Immature natural killer cell (primary cell): ENCODE data around the gene LUZP2. TPM values are rescaled to one million over a fixed set of nuclear protein-coding genes. Genes with fewer than 3 reads are reported as not detected.

Source experiments
- DNase-seq, 3 donors: peaks; one replicate each; pipeline ENCODE4 v3.0.0; 2022; ENCODE audit warnings: mixed read lengths in 1 of 3
- H3K27ac Mint-ChIP-seq, 6 donors: one replicate each; pipeline ENCODE4 v1.8.0; 2020; ENCODE audit warnings: mixed read lengths in 6 of 6, mild to moderate bottlenecking in 5 of 6, inconsistent platforms in 4 of 6, moderate library complexity in 3 of 6
- H3K27me3 Mint-ChIP-seq, 3 donors: one replicate each; pipeline ENCODE4 v1.8.0; 2020 to 2021; ENCODE audit warnings: low read depth in 3 of 3, mild to moderate bottlenecking in 3 of 3, mixed read lengths in 3 of 3, moderate library complexity in 3 of 3, inconsistent platforms in 1 of 3
- H3K36me3 Mint-ChIP-seq, 3 donors: one replicate each; pipeline ENCODE4 v1.8.0; 2020; ENCODE audit warnings: mixed read lengths in 3 of 3, inconsistent platforms in 2 of 3, mild to moderate bottlenecking in 2 of 3
- H3K4me1 Mint-ChIP-seq, 2 donors: one replicate each; pipeline ENCODE4 v1.8.0; 2020; ENCODE audit warnings: inconsistent platforms in 2 of 2, mild to moderate bottlenecking in 2 of 2, mixed read lengths in 2 of 2, moderate library complexity in 1 of 2
- H3K4me3 Mint-ChIP-seq, 5 donors: one replicate each; pipeline ENCODE4 v1.8.0; 2020; ENCODE audit warnings: mild to moderate bottlenecking in 5 of 5, mixed read lengths in 5 of 5, inconsistent platforms in 3 of 5, moderate library complexity in 3 of 5
- H3K9me3 Mint-ChIP-seq, 6 donors: one replicate each; pipeline ENCODE4 v1.8.0; 2020; ENCODE audit warnings: mild to moderate bottlenecking in 6 of 6, mixed read lengths in 6 of 6, inconsistent platforms in 4 of 6, moderate library complexity in 3 of 6
- polyA plus RNA-seq, 3 donors: library from polyadenylated mRNA; unstranded; fragments of 300-500 nt; fragmentation: Illumina TruSeq; gene quantifications; one replicate each; pipeline ENCODE4 v1.2.3, GENCODE V29; 2021

LUZP2 gene
- polyA plus RNA-seq, 3 donors from 2014 or later, result not detected

DNA sequence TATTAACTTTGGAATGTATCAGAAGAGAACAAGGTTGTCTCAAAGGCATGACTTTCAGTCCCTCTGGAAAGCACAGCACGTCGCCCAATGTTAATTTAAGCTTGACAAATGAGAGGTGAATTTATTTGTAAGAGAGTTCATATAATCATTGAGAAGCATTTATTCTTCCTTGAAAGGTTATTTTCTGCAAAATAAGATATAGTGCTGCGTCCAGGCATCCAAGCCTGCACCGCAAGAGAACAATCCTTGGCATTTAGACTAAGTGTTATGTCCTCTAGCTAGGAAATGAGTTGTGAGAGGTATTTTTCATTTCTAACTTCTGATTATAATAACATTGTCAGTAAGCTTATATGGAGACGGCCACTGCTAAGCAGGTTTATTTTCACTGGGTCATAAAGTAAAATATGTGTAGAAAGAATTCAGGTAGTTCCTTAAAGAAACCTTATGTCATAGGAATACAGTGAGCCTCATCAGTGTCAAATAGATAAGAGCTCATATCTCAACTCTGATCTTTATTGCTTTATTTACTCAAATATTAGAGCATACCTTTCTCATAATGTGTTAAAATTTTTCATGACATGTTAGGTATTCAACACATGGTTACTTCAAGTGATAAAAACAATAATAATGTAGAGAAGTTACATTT, 182.0 kb downstream of the LUZP2 start:
- no peak overlapping the region for H3K4me3 Mint-ChIP-seq
- no peaks in the 10 kb centered on the region for H3K36me3 Mint-ChIP-seq
- no peak overlapping the region for H3K27ac Mint-ChIP-seq
- H3K27me3 Mint-ChIP-seq, result peaks cover 0 to 2% (median 0%) of the 10 kb centered on the region in 3 donors
- H3K4me1 Mint-ChIP-seq, result no peaks in the 10 kb centered on the region
- peaks cover 0 to 8% (median 4%) of the 10 kb centered on the region in 6 donors for H3K9me3 Mint-ChIP-seq
- DNase-seq, result no peak

DNA sequence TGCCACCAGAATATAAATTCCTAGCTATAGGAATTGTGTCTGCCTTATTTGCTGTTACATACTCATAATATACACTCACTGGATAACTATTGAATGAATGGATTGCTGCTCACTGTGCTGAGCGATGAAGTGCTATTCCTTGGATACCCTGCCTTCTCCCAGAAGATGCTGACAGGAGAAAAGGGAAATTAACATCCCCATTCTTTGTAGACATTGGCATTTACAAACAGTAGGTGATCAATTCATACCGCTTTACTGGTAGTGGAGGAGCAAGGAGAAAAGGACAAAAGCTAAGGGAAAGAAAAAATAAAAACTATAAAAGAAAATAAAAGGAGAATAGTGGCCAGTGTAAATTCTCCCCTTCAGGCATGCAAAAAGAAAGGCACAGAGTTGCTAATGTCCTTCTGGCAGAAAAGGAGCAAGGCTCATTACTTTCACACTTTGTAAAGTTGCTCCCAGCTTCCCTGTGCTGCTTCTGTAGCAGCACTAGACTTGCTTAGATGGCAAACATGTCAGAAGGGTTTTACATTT, 183.0 kb downstream of the LUZP2 start:
- Mint-ChIP-seq H3K9me3 (peaks cover 0 to 8% (median 3%) of the 10 kb centered on the region in 6 donors), H3K27me3 (no peaks in the 10 kb centered on the region), H3K4me3 (no peak overlapping the region), H3K27ac (no peak overlapping the region), H3K36me3 (no peaks in the 10 kb centered on the region), H3K4me1 (no peaks in the 10 kb centered on the region)
- no peak for DNase-seq

- H3K9me3 Mint-ChIP-seq, result peaks cover 0 to 13% (median 4%) of the 10 kb centered on the region in 6 donors
- no peaks in the 10 kb centered on the region for H3K36me3 Mint-ChIP-seq
- H3K4me3 Mint-ChIP-seq, result no peak overlapping the region
- H3K27ac Mint-ChIP-seq, result no peak overlapping the region
- no peaks in the 10 kb centered on the region for H3K4me1 Mint-ChIP-seq
- no peak for DNase-seq
- no peaks in the 10 kb centered on the region for H3K27me3 Mint-ChIP-seq
Measured at GRCh38 chr11:24683583-24683982, 186.7 kb downstream of the LUZP2 start.

- no peak overlapping the region for H3K4me3 Mint-ChIP-seq
- no peak overlapping the region for H3K27ac Mint-ChIP-seq
- H3K27me3 Mint-ChIP-seq, result no peaks in the 10 kb centered on the region
Measured at GRCh38 chr11:24685821-24686220, 189.0 kb downstream of the LUZP2 start.

GRCh38 chr11:24687531-24688147, 190.8 kb downstream of the LUZP2 start:
- peaks cover 0 to 16% (median 4%) of the 10 kb centered on the region in 6 donors for H3K9me3 Mint-ChIP-seq
- H3K27me3 Mint-ChIP-seq, result no peaks in the 10 kb centered on the region
- H3K4me1 Mint-ChIP-seq, result no peaks in the 10 kb centered on the region
- H3K4me3 Mint-ChIP-seq, result no peak overlapping the region
- no peak overlapping the region for H3K27ac Mint-ChIP-seq
- no peaks in the 10 kb centered on the region for H3K36me3 Mint-ChIP-seq
- no peak for DNase-seq

More at GRCh38 chr11:24685821-24686220, 189.0 kb downstream of the LUZP2 start:
- no peaks in the 10 kb centered on the region for H3K36me3 Mint-ChIP-seq
- H3K4me1 Mint-ChIP-seq, result no peaks in the 10 kb centered on the region
- H3K9me3 Mint-ChIP-seq, result peaks cover 0 to 16% (median 5%) of the 10 kb centered on the region in 6 donors
- no peak for DNase-seq

GRCh38 chr11:24688981-24689380, 192.1 kb downstream of the LUZP2 start:
- H3K36me3 Mint-ChIP-seq, result no peaks in the 10 kb centered on the region
- H3K4me3 Mint-ChIP-seq, result no peak overlapping the region
- no peak for DNase-seq
- peaks cover 0 to 13% (median 1%) of the 10 kb centered on the region in 6 donors for H3K9me3 Mint-ChIP-seq
- no peaks in the 10 kb centered on the region for H3K27me3 Mint-ChIP-seq
- H3K27ac Mint-ChIP-seq, result no peak overlapping the region
- no peaks in the 10 kb centered on the region for H3K4me1 Mint-ChIP-seq

DNA sequence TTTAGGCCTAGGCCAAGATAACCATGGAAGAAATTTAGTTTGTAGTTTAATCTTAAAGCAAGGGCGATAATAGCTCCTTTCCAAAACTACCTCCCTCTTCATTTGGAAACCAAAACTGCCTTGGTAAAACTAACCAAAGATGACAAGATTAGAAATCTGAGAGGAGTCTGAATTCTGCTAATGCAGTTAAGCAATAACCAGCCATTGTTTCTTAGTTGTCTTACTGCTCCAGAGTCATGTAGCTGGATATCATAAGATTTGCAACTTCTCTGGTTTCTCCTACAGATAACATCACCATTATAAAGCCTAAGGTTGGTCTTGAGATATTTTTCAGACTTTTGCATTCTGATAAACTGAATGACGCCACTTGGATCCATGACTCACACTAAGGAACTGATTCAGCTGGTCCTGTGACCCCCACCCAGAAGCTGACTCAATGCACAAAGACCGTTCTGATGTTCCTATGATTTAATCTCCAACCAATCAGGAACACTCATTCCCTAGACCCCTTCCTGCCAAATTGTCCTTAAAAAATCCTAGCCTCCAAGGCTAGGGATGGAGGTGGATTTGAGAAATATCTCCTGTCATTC, 200.8 kb downstream of the LUZP2 start:
- H3K27me3 Mint-ChIP-seq, result peaks cover 0 to 2% (median 0%) of the 10 kb centered on the region in 3 donors
- H3K4me3 Mint-ChIP-seq, result no peak overlapping the region
- H3K9me3 Mint-ChIP-seq, result peaks cover 3 to 25% (median 12%) of the 10 kb centered on the region in 6 donors
- DNase-seq, result no peak
- H3K27ac Mint-ChIP-seq, result no peak overlapping the region
- no peaks in the 10 kb centered on the region for H3K4me1 Mint-ChIP-seq
- H3K36me3 Mint-ChIP-seq, result no peaks in the 10 kb centered on the region

GRCh38 chr11:24704716-24705115, 207.9 kb downstream of the LUZP2 start:
- Mint-ChIP-seq H3K4me3 (no peak overlapping the region), H3K4me1 (no peaks in the 10 kb centered on the region)

GRCh38 chr11:24705474-24705873, 208.6 kb downstream of the LUZP2 start:
- peaks cover 0 to 2% (median 1%) of the 10 kb centered on the region in 3 donors for H3K27me3 Mint-ChIP-seq
- no peak overlapping the region for H3K27ac Mint-ChIP-seq
- H3K36me3 Mint-ChIP-seq, result no peaks in the 10 kb centered on the region
- H3K9me3 Mint-ChIP-seq, result peaks cover 0 to 34% (median 7%) of the 10 kb centered on the region in 6 donors
- no peak for DNase-seq
- no peak overlapping the region for H3K4me3 Mint-ChIP-seq
- H3K4me1 Mint-ChIP-seq, result no peaks in the 10 kb centered on the region

More at GRCh38 chr11:24704716-24705115, 207.9 kb downstream of the LUZP2 start:
- Mint-ChIP-seq H3K27me3 (peaks cover 0 to 3% (median 0%) of the 10 kb centered on the region in 3 donors), H3K36me3 (no peaks in the 10 kb centered on the region), H3K9me3 (peaks cover 0 to 30% (median 7%) of the 10 kb centered on the region in 6 donors), H3K27ac (no peak overlapping the region)
- no peak for DNase-seq

- Mint-ChIP-seq H3K4me3 (no peak overlapping the region), H3K9me3 (peaks cover 2 to 23% (median 4%) of the 10 kb centered on the region in 6 donors), H3K4me1 (no peaks in the 10 kb centered on the region), H3K27me3 (peaks cover 0 to 3% (median 1%) of the 10 kb centered on the region in 3 donors), H3K27ac (no peak overlapping the region), H3K36me3 (no peaks in the 10 kb centered on the region)
- no peak for DNase-seq
Measured at GRCh38 chr11:24708616-24709015, 211.8 kb downstream of the LUZP2 start.

DNA sequence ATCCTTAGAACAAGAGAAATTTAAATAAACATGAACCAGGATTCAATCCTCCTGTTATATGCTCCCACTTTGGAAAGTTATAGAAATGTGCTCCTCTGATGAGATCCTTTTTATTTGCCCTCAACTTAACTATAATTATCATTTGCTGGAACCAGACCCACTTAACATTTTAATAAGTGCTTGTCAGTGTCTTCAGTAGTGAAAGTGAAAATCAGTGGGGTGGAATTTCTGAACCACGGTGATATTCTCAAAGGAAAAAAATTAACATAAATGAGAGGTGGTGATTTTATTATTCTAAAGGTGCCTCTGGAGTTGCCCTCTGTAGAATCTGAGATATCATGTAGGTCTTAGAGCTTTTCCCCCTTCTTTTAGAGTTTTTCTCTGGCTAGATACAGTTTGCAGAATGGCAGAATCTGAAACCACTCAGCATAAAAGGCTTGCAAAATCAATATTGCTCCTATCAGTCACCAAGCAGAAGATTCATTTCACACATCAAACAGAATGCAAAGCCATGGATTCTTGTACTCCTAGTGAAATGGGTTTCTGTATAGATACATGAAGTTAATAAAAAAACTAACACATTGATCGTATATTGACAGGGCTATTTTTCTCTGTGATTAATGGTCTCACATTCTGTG, 213.2 kb downstream of the LUZP2 start:
- Mint-ChIP-seq H3K27ac (no peak overlapping the region), H3K4me3 (no peak overlapping the region), H3K4me1 (no peaks in the 10 kb centered on the region), H3K27me3 (peaks cover 0 to 3% (median 1%) of the 10 kb centered on the region in 3 donors), H3K36me3 (no peaks in the 10 kb centered on the region), H3K9me3 (peaks cover 2 to 28% (median 4%) of the 10 kb centered on the region in 6 donors)
- no peak for DNase-seq

DNA sequence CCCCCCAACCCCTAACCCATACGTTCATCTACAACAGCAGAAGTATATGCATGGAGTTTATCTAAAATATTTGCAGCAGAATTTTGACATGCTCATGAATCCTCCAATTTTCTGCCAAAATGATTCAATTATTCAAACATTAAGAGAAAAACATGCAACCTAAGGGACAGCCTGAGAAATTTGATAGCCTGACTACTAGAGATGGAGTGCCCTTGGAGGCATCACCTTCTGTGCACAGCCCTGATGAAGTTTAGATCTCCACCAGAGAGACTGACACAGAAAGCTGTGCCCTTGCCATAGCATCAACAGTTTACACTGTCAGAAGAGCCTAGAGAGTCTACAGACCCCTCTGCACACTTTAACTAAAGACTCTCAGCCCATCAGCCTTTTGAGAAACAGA, 217.7 kb downstream of the LUZP2 start:
- peaks cover 0 to 3% (median 2%) of the 10 kb centered on the region in 3 donors for H3K27me3 Mint-ChIP-seq
- H3K27ac Mint-ChIP-seq, result no peak overlapping the region
- H3K36me3 Mint-ChIP-seq, result no peaks in the 10 kb centered on the region
- no peak overlapping the region for H3K4me3 Mint-ChIP-seq
- H3K9me3 Mint-ChIP-seq, result peaks cover 0 to 21% (median 6%) of the 10 kb centered on the region in 6 donors
- DNase-seq, result no peak
- no peaks in the 10 kb centered on the region for H3K4me1 Mint-ChIP-seq

DNA sequence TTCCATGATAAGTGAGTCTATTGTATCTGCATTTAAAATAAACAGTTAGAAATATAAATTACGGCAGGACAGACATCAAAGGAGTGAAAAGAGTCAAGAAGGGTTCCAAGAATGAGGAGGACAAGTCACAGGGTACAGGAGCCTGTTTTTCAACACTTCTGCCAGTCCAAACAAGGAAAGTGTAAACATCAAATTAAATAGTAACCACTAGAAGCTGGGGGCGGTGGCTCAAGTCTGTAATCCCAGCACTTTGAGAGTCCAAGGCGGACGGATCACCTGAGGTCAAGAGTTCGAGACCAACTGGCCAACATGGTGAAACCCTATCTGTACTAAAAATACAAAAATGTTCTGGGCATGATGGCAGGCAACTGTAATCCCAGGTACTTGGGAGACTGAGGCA, 219.6 kb downstream of the LUZP2 start:
- Mint-ChIP-seq H3K36me3 (no peaks in the 10 kb centered on the region), H3K27me3 (peaks cover 0 to 2% (median 0%) of the 10 kb centered on the region in 3 donors), H3K9me3 (peaks cover 0 to 14% (median 3%) of the 10 kb centered on the region in 6 donors), H3K4me3 (no peak overlapping the region), H3K27ac (no peak overlapping the region), H3K4me1 (no peaks in the 10 kb centered on the region)
- DNase-seq, result no peak

DNA sequence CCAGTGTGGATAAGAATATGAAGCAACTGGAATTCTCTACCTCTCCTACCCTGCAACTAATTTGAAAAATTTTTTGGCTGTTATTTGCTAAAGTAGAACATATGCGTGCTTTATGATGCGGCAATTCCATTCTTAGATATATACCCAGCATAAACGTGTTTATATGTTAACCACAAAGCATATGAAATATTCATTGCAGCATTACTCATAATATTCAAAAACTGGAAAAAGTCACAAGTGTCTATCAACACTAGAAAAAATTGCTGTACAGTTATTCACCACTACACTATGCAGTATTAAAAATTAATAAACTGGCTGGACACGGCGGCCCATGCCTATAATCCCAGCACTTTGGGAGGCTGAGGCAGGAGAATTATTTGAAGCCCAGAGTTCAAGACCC, 226.4 kb downstream of the LUZP2 start:
- DNase-seq, result no peak
- H3K4me1 Mint-ChIP-seq, result no peaks in the 10 kb centered on the region
- peaks cover 0 to 2% (median 2%) of the 10 kb centered on the region in 3 donors for H3K27me3 Mint-ChIP-seq
- H3K4me3 Mint-ChIP-seq, result no peak overlapping the region
- no peaks in the 10 kb centered on the region for H3K36me3 Mint-ChIP-seq
- peaks cover 0 to 7% (median 2%) of the 10 kb centered on the region in 6 donors for H3K9me3 Mint-ChIP-seq
- H3K27ac Mint-ChIP-seq, result no peak overlapping the region
